Right forelimb (tissue), 1 donor: Measurements from ENCODE around the gene ERBIN.
"Not testable (repeated sequence)": the region's sequence is repeated elsewhere in the genome, so short reads cannot be mapped to it uniquely, and the experiment has no call there.

Experiments
- DNase-seq: peaks from one replicate; pipeline ENCODE4 v3.0.0-alpha.2; 2018

The ERBIN gene

GRCh38 chr5:65967288-65968066, 41.1 kb downstream of the ERBIN start:
- no peak for DNase-seq

- no peak for DNase-seq
These were observed 43.4 kb downstream of the ERBIN start for GRCh38 chr5:65969539-65970393.

- no peak for DNase-seq
These were observed 44.3 kb downstream of the ERBIN start for GRCh38 chr5:65970481-65971367.

GRCh38 chr5:65971643-65972042, 45.3 kb downstream of the ERBIN start:
- no peak for DNase-seq

- not testable (repeated sequence) for DNase-seq
These were observed 46.5 kb downstream of the ERBIN start for GRCh38 chr5:65972896-65973295.

GRCh38 chr5:65978251-65978650, 51.9 kb downstream of the ERBIN start:
- DNase-seq: no peak

- no peak for DNase-seq
These were observed 55.2 kb downstream of the ERBIN start for GRCh38 chr5:65981548-65981947.

GRCh38 chr5:65981969-65982619, 55.7 kb downstream of the ERBIN start:
- no peak for DNase-seq

GRCh38 chr5:65982635-65983034, 56.3 kb downstream of the ERBIN start:
- no peak for DNase-seq

- DNase-seq: no peak
These were observed 57.9 kb downstream of the ERBIN start for GRCh38 chr5:65984098-65984885.

GRCh38 chr5:65986050-65986451, 59.7 kb downstream of the ERBIN start:
- DNase-seq: no peak

- no peak for DNase-seq
These were observed 60.4 kb downstream of the ERBIN start for GRCh38 chr5:65986796-65987195.

GRCh38 chr5:65987982-65988381, 61.6 kb downstream of the ERBIN start:
- DNase-seq: no peak

- no peak for DNase-seq
These were observed 62.8 kb downstream of the ERBIN start for GRCh38 chr5:65989158-65989557.

- DNase-seq: no peak
These were observed 66.3 kb downstream of the ERBIN start for GRCh38 chr5:65992630-65993029.

GRCh38 chr5:65994117-65994786, 67.9 kb downstream of the ERBIN start:
- no peak for DNase-seq

- DNase-seq: no peak
These were observed 72.8 kb downstream of the ERBIN start for GRCh38 chr5:65999061-65999723.

GRCh38 chr5:66001952-66002351, 75.6 kb downstream of the ERBIN start:
- no peak for DNase-seq

GRCh38 chr5:66002415-66002814, 76.0 kb downstream of the ERBIN start:
- no peak for DNase-seq

- DNase-seq: no peak
These were observed 77.8 kb downstream of the ERBIN start for GRCh38 chr5:66004216-66004615.

- DNase-seq: no peak
These were observed 82.9 kb downstream of the ERBIN start for GRCh38 chr5:66009277-66009676.
